Osteoblast (primary cell): ENCODE measurements around the gene NANOS3. TPM values are rescaled to one million over a fixed set of nuclear protein-coding genes. Genes with fewer than 3 reads are reported as not detected.

Source experiments
- DNase-seq: peaks from one replicate; pipeline ENCODE4 v3.0.0; 2011; ENCODE audit warnings: low spot score, mixed read lengths; ENCODE audit not compliant: insufficient read length; ENCODE audit errors: missing footprints
- H2AFZ ChIP-seq: 2 replicates; pipeline ENCODE4 v1.6.0; 2011; ENCODE audit warnings: mild to moderate bottlenecking, low read length
- H3K27ac ChIP-seq: 2 replicates; pipeline ENCODE4 v1.5.1; 2011; ENCODE audit warnings: mild to moderate bottlenecking, low read depth, low read length, moderate library complexity
- H3K27me3 ChIP-seq: 2 replicates; pipeline ENCODE4 v1.6.0; 2012; ENCODE audit warnings: mild to moderate bottlenecking, control low read depth, inconsistent platforms, low read length, moderate library complexity; ENCODE audit not compliant: insufficient read depth
- H3K36me3 ChIP-seq: 2 replicates; pipeline ENCODE4 v1.5.1; 2011; ENCODE audit warnings: mild to moderate bottlenecking, low read length, control low read depth, moderate library complexity; ENCODE audit not compliant: insufficient read depth
- H3K4me1 ChIP-seq: 2 replicates; pipeline ENCODE4 v1.5.1; 2011; ENCODE audit warnings: mild to moderate bottlenecking, low read length, control low read depth, moderate library complexity; ENCODE audit not compliant: insufficient read depth
- H3K4me2 ChIP-seq: 2 replicates; pipeline ENCODE4 v1.6.0; 2011; ENCODE audit warnings: mild to moderate bottlenecking, low read length; ENCODE audit not compliant: insufficient read depth
- H3K4me3 ChIP-seq: fragments of 200-600 bp; sonication (generic); 3 replicates; pipeline ENCODE4 v1.5.1; 2012; ENCODE audit warnings: mild to moderate bottlenecking, low read length, inconsistent platforms; ENCODE audit not compliant: insufficient read depth
- H3K79me2 ChIP-seq: 2 replicates; pipeline ENCODE4 v1.6.0; 2012; ENCODE audit warnings: mild to moderate bottlenecking, low read length, control low read depth, inconsistent platforms; ENCODE audit not compliant: insufficient read depth
- H3K9me3 ChIP-seq: 2 replicates; pipeline ENCODE4 v1.5.1; 2011; ENCODE audit warnings: low read depth, low read length, control low read depth
- H4K20me1 ChIP-seq: 2 replicates; pipeline ENCODE4 v1.6.0; 2012; ENCODE audit warnings: mild to moderate bottlenecking, low read length, control low read depth; ENCODE audit not compliant: insufficient read depth
- total RNA-seq: library from RNA; depleted of rRNA; stranded (reverse); fragments of >200 nt; gene quantifications from 2 replicates; pipeline ENCODE4 v1.2.3, GENCODE V29; 2012
- TF ChIP-seq, protein P1 (sequence below): IDR thresholded peaks from 2 replicates; pipeline ENCODE4 v1.5.1; 2011; ENCODE audit warnings: mild to moderate bottlenecking, low read depth, low read length, moderate library complexity; ENCODE audit errors: extremely low read depth

Gene NANOS3
- total RNA-seq, 1 donor = not detected

- no peaks in the 10 kb centered on the region for H3K79me2 ChIP-seq
- TF ChIP-seq, protein P1, sequence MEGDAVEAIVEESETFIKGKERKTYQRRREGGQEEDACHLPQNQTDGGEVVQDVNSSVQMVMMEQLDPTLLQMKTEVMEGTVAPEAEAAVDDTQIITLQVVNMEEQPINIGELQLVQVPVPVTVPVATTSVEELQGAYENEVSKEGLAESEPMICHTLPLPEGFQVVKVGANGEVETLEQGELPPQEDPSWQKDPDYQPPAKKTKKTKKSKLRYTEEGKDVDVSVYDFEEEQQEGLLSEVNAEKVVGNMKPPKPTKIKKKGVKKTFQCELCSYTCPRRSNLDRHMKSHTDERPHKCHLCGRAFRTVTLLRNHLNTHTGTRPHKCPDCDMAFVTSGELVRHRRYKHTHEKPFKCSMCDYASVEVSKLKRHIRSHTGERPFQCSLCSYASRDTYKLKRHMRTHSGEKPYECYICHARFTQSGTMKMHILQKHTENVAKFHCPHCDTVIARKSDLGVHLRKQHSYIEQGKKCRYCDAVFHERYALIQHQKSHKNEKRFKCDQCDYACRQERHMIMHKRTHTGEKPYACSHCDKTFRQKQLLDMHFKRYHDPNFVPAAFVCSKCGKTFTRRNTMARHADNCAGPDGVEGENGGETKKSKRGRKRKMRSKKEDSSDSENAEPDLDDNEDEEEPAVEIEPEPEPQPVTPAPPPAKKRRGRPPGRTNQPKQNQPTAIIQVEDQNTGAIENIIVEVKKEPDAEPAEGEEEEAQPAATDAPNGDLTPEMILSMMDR = no peak
- H3K27ac ChIP-seq = no peak overlapping the region
- H3K27me3 ChIP-seq = no peaks in the 10 kb centered on the region
- no peak overlapping the region for H3K4me2 ChIP-seq
- no peaks in the 10 kb centered on the region for H4K20me1 ChIP-seq
- DNase-seq = peak; percentile 31
- H3K9me3 ChIP-seq = no peaks in the 10 kb centered on the region
- no peak overlapping the region for H2AFZ ChIP-seq
- H3K4me1 ChIP-seq = peaks cover 26% of the 10 kb centered on the region
- H3K36me3 ChIP-seq = no peaks in the 10 kb centered on the region
- no peak overlapping the region for H3K4me3 ChIP-seq
These were observed 20.4 kb upstream of the NANOS3 start for GRCh38 chr19:13856497-13856896.

DNA sequence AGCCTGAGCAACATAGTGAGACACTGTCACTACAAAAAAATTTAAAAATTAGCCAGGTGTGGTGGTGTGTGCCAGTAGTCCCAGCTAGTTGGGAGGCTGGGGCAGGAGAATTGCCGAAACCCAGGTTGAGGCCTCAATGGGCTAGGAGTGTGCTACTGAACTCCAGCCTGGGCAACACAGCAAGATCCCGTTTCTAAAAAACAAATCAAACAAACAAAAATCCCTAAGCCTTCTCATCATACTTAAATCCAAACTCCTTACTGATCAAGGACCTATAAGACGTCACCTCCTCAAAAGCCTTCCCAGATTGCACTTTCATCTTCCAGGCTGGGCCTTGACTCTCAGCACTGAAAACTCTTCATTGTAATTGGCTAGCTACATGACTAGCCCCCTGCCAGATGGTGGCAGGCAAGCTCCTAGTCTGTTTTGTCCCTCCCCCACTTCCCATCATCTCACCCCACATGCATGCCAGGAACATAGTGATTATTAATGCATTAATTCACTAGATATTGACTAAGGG, 17.5 kb upstream of the NANOS3 start:
- H3K4me3 ChIP-seq = no peak overlapping the region
- peaks cover 9% of the 10 kb centered on the region for H3K4me1 ChIP-seq
- no peaks in the 10 kb centered on the region for H3K27me3 ChIP-seq
- H3K9me3 ChIP-seq = no peaks in the 10 kb centered on the region
- H3K79me2 ChIP-seq = no peaks in the 10 kb centered on the region
- H4K20me1 ChIP-seq = peaks cover 3% of the 10 kb centered on the region
- TF ChIP-seq, protein P1 = no peak
- H3K4me2 ChIP-seq = no peak overlapping the region
- no peak overlapping the region for H3K27ac ChIP-seq
- H2AFZ ChIP-seq = no peak overlapping the region
- H3K36me3 ChIP-seq = no peaks in the 10 kb centered on the region
- peak; percentile 81 for DNase-seq

GRCh38 chr19:13860679-13861391, 16.1 kb upstream of the NANOS3 start:
- no peak for DNase-seq
- H3K4me3 ChIP-seq = no peak overlapping the region
- peaks cover under 1% of the 10 kb centered on the region for H3K27me3 ChIP-seq
- no peaks in the 10 kb centered on the region for H3K36me3 ChIP-seq
- H3K4me2 ChIP-seq = no peak overlapping the region
- H3K4me1 ChIP-seq = peaks cover 9% of the 10 kb centered on the region
- H3K9me3 ChIP-seq = no peaks in the 10 kb centered on the region
- TF ChIP-seq, protein P1 = no peak
- H3K79me2 ChIP-seq = no peaks in the 10 kb centered on the region
- H3K27ac ChIP-seq = peak overlapping the region; percentile 79
- H2AFZ ChIP-seq = no peak overlapping the region
- peaks cover 3% of the 10 kb centered on the region for H4K20me1 ChIP-seq

GRCh38 chr19:13861392-13861713, 15.6 kb upstream of the NANOS3 start:
- TF ChIP-seq, protein P1 = no peak
- Histone ChIP-seq H3K4me3 (peak overlapping the region; percentile 71), H3K4me2 (peak overlapping the region; percentile 82), H3K4me1 (peaks cover 9% of the 10 kb centered on the region), H3K27me3 (peaks cover 5% of the 10 kb centered on the region), H3K79me2 (no peaks in the 10 kb centered on the region), H3K9me3 (no peaks in the 10 kb centered on the region), H3K36me3 (no peaks in the 10 kb centered on the region), H2AFZ (peak overlapping the region; percentile 74), H3K27ac (peak overlapping the region; percentile 79), H4K20me1 (peaks cover 3% of the 10 kb centered on the region)
- no peak for DNase-seq
